Fibroblast of villous mesenchyme (primary cell): ENCODE measurements around the gene AUTS2. TPM values are rescaled to one million over a fixed set of nuclear protein-coding genes. Genes with fewer than 3 reads are reported as not detected.

Experiments
- DNase-seq: peaks from one replicate; pipeline ENCODE4 v3.0.0-alpha.2; 2010; ENCODE audit warnings: low read depth
- H3K4me3 ChIP-seq: 2 replicates; pipeline ENCODE4 v1.5.1; 2011; ENCODE audit warnings: low read depth, mild to moderate bottlenecking, low read length
- total RNA-seq: library from RNA; depleted of rRNA; stranded (reverse); fragments of >200 nt; gene quantifications from 2 replicates; pipeline ENCODE4 v1.2.3, GENCODE V29; 2012
- TF ChIP-seq, protein P1 (sequence below): IDR thresholded peaks from 2 replicates; pipeline ENCODE4 v1.5.1; 2012; ENCODE audit warnings: low read depth, mild to moderate bottlenecking, low read length; ENCODE audit not compliant: insufficient read depth

Gene AUTS2
- total RNA-seq, 1 donor: 3.9 TPM

- TF ChIP-seq, protein P1, sequence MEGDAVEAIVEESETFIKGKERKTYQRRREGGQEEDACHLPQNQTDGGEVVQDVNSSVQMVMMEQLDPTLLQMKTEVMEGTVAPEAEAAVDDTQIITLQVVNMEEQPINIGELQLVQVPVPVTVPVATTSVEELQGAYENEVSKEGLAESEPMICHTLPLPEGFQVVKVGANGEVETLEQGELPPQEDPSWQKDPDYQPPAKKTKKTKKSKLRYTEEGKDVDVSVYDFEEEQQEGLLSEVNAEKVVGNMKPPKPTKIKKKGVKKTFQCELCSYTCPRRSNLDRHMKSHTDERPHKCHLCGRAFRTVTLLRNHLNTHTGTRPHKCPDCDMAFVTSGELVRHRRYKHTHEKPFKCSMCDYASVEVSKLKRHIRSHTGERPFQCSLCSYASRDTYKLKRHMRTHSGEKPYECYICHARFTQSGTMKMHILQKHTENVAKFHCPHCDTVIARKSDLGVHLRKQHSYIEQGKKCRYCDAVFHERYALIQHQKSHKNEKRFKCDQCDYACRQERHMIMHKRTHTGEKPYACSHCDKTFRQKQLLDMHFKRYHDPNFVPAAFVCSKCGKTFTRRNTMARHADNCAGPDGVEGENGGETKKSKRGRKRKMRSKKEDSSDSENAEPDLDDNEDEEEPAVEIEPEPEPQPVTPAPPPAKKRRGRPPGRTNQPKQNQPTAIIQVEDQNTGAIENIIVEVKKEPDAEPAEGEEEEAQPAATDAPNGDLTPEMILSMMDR: no peak
Measured at GRCh38 chr7:70294211-70294911, 696.1 kb downstream of the AUTS2 start.

DNA sequence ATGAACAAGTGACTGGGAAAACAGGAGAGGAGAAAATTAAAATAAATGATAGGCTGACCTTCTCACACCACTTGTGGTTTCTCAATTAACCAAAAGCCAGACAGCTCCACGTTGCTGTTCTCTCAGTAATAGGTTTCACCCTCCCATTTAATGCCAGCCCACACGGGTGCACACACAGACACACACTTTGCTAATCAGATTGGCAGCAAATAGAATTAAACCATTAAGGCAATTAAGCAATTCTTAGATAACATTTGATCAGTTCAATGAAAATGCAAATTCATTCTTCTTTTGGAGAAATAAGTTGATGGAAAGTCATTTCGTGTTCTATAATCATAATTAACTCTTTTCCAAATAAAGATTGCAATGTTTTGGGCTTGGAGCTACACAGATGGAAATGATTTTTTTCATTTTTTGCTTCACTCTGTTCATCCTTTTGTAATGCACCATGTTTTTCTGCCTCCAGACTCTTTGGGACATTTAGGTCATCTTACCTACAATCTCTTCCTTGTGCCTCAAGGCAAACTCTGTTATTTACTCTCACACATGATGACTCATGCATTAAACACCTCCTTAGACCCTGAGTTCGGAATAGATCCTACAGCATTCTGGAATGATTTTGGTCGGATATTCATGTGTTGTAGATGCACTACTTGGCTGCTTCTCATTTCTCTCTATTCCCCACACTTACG, 700.7 kb downstream of the AUTS2 start:
- DNase-seq: no peak

More at GRCh38 chr7:70294211-70294911, 696.1 kb downstream of the AUTS2 start:
- DNase-seq: no peak
- H3K4me3 ChIP-seq: no peak overlapping the region

DNA sequence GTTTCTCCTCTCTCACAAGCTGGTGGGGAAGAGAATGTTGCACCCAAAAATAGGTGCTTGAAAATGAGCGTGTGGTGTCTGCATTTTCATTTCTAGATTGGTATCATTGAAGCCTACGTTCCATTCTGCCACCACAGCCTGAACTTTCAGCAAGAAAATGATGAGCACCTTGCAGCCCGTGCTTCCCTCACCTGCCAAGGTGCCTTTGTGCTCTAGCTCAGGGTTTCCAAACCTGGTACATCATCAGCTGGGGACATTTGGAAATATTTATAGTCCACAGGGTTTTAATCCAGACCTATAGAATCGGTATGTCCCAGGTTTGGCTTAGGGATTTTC, 701.2 kb downstream of the AUTS2 start:
- TF ChIP-seq, protein P1: no peak
- DNase-seq: no peak
- H3K4me3 ChIP-seq: no peak overlapping the region

More for the DNA sequence above, 700.7 kb downstream of the AUTS2 start:
- no peak overlapping the region for H3K4me3 ChIP-seq
- TF ChIP-seq, protein P1: no peak

GRCh38 chr7:70301673-70302185, 703.5 kb downstream of the AUTS2 start:
- H3K4me3 ChIP-seq: no peak overlapping the region
- TF ChIP-seq, protein P1: no peak
- no peak for DNase-seq

GRCh38 chr7:70303309-70303708, 705.0 kb downstream of the AUTS2 start:
- H3K4me3 ChIP-seq: no peak overlapping the region
- no peak for DNase-seq
- TF ChIP-seq, protein P1: no peak

DNA sequence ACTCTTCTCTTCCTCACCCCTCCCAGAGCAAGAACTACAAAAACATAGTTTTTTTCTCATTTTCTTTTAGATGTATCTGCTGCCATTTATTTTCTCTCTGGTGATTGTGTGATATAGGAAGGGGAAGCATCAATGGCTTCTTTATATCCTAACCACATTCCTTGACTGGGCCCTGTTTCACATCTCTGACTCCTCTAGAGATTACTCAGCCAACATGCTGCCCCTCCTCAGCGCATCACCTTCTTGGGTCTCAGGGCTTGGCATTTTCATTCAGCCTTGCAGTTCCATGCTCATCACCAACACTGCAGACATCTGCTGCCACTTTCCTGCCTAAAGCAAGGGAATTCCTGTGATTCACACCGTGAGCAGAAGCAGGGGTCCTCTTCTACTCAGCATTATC, 705.5 kb downstream of the AUTS2 start:
- H3K4me3 ChIP-seq: no peak overlapping the region
- TF ChIP-seq, protein P1: no peak
- no peak for DNase-seq
